Liver (tissue), 9 donors: ENCODE measurements around the gene TNFSF8. TPM values are rescaled to one million over a fixed set of nuclear protein-coding genes. Genes with fewer than 3 reads are reported as not detected.

Experiments used
- DNase-seq: peaks from one replicate; pipeline ENCODE4 v3.0.0-alpha.2; 2017; ENCODE audit warnings: low spot score
- H3K27ac ChIP-seq, 2 donors: one replicate each; pipeline ENCODE4 v1.7.0; 2013; ENCODE audit warnings: inconsistent platforms in 2 of 2, low read length in 2 of 2, control low read depth in 1 of 2, low read depth in 1 of 2, mild to moderate bottlenecking in 1 of 2
- H3K27me3 ChIP-seq, 4 donors: one replicate each; pipeline versions ENCODE4 v1.6.1 to v1.7.0; 2013; ENCODE audit warnings: low read length in 3 of 4, inconsistent platforms in 1 of 4, mild to moderate bottlenecking in 1 of 4, moderate library complexity in 1 of 4; ENCODE audit not compliant: control insufficient read depth in 4 of 4, insufficient read depth in 4 of 4
- H3K36me3 ChIP-seq, 4 donors: one replicate each; pipeline versions ENCODE4 v1.6.1 to v1.7.0; 2013; ENCODE audit warnings: low read length in 3 of 4, mild to moderate bottlenecking in 3 of 4, low read depth in 1 of 4, moderate library complexity in 1 of 4; ENCODE audit not compliant: control insufficient read depth in 4 of 4, insufficient read depth in 3 of 4
- H3K4me1 ChIP-seq, 4 donors: one replicate each; pipeline versions ENCODE4 v1.6.1 to v1.7.0; 2013; ENCODE audit warnings: low read length in 3 of 4, mild to moderate bottlenecking in 3 of 4, moderate library complexity in 1 of 4; ENCODE audit not compliant: control insufficient read depth in 4 of 4, insufficient read depth in 4 of 4
- H3K4me3 ChIP-seq, 3 donors: one replicate each; pipeline versions ENCODE4 v1.6.1 to v1.7.0; 2013; ENCODE audit warnings: low read length in 3 of 3, control low read depth in 1 of 3, low read depth in 1 of 3, mild to moderate bottlenecking in 1 of 3
- H3K9ac ChIP-seq, 2 donors: one replicate each; pipeline ENCODE4 v1.7.0; 2013; ENCODE audit warnings: low read length in 2 of 2, mild to moderate bottlenecking in 2 of 2, moderate library complexity in 2 of 2, control low read depth in 1 of 2, low read depth in 1 of 2
- H3K9me3 ChIP-seq, 4 donors: one replicate each; pipeline versions ENCODE4 v1.6.1 to v1.7.0; 2013; ENCODE audit warnings: low read length in 3 of 4; ENCODE audit not compliant: control insufficient read depth in 4 of 4
- ATF3 ChIP-seq: IDR thresholded peaks from 2 replicates; pipeline ENCODE4 v1.6.1; 2016; ENCODE audit warnings: antibody characterized with exemption
- CTCF ChIP-seq: fragments of 150-350 bp; IDR thresholded peaks from 2 replicates; pipeline ENCODE4 v1.5.1; 2017; ENCODE audit warnings: improper control_type of control experiment, low read depth, low read length; ENCODE audit not compliant: missing input control
- EGR1 ChIP-seq, 2 donors: IDR thresholded peaks; 2 replicates each; pipeline ENCODE4 v1.6.1; 2016 to 2018; ENCODE audit warnings: antibody characterized with exemption in 2 of 2, low read depth in 2 of 2
- FOXA1 ChIP-seq: IDR thresholded peaks from 2 replicates; pipeline ENCODE4 v1.6.1; 2016; ENCODE audit warnings: antibody characterized with exemption
- FOXA2 ChIP-seq: IDR thresholded peaks from 2 replicates; pipeline ENCODE4 v1.6.1; 2016; ENCODE audit warnings: antibody characterized with exemption
- GABPA ChIP-seq, 2 donors: IDR thresholded peaks in 1 of 2; conservative IDR thresholded peaks in 1 of 2; 2 replicates each; pipeline ENCODE4 v1.6.1; 2016; ENCODE audit warnings: antibody characterized with exemption in 2 of 2, mild to moderate bottlenecking in 1 of 2, moderate library complexity in 1 of 2
- HNF4A ChIP-seq, 2 donors: conservative IDR thresholded peaks; 2 replicates each; pipeline ENCODE4 v1.6.1; 2016; ENCODE audit warnings: antibody characterized with exemption in 2 of 2, mild to moderate bottlenecking in 2 of 2
- HNF4G ChIP-seq: IDR thresholded peaks from 2 replicates; pipeline ENCODE4 v1.6.1; 2016; ENCODE audit warnings: antibody characterized with exemption
- JUND ChIP-seq, 2 donors: IDR thresholded peaks; 2 replicates each; pipeline ENCODE4 v1.6.1; 2016; ENCODE audit warnings: antibody characterized with exemption in 2 of 2
- NR2F2 ChIP-seq: IDR thresholded peaks from 2 replicates; pipeline ENCODE4 v1.6.1; 2016; ENCODE audit warnings: antibody characterized with exemption
- RAD21 ChIP-seq, 2 donors: IDR thresholded peaks; 2 replicates each; pipeline ENCODE4 v1.6.1; 2016; ENCODE audit warnings: antibody characterized with exemption in 2 of 2, mild to moderate bottlenecking in 2 of 2
- REST ChIP-seq: IDR thresholded peaks from 2 replicates; pipeline ENCODE4 v1.6.1; 2016; ENCODE audit warnings: antibody characterized with exemption, mild to moderate bottlenecking
- RXRA ChIP-seq, 2 donors: IDR thresholded peaks; 2 replicates each; pipeline ENCODE4 v1.6.1; 2017 to 2018; ENCODE audit warnings: antibody characterized with exemption in 2 of 2, mild to moderate bottlenecking in 1 of 2
- SP1 ChIP-seq: IDR thresholded peaks from 2 replicates; pipeline ENCODE4 v1.6.1; 2018; ENCODE audit warnings: antibody characterized with exemption, mild to moderate bottlenecking
- TAF1 ChIP-seq: conservative IDR thresholded peaks from 2 replicates; pipeline ENCODE4 v1.6.1; 2016; ENCODE audit warnings: antibody characterized with exemption, mild to moderate bottlenecking
- YY1 ChIP-seq: IDR thresholded peaks from 2 replicates; pipeline ENCODE4 v1.6.1; 2016; ENCODE audit warnings: antibody characterized with exemption, mild to moderate bottlenecking
- ZBTB33 ChIP-seq: IDR thresholded peaks from 2 replicates; pipeline ENCODE4 v1.6.1; 2016; ENCODE audit warnings: antibody characterized with exemption
- WGBS: extraction: QIAGEN DNeasy Blood & Tissue Kit; methylation state at CpG from one replicate; pipeline ENCODE4 v1.1.7; 2013; 5-methylcytosine and 5-hydroxymethylcytosine counted together
- polyA plus RNA-seq, 2 donors: library from polyadenylated mRNA; stranded (reverse) in 1 of 2; unstranded in 1 of 2; fragments of 200-250 nt in 1 of 2; fragments of >200 nt in 1 of 2; fragmentation: Nextera tagmentation in 1 of 2; extraction: Ambion mirVana in 1 of 2; gene quantifications; one replicate each; pipeline versions ENCODE4 v1.2.1 to v1.2.3, GENCODE V29; 2013 to 2015
- total RNA-seq, 2 donors: library from RNA; depleted of rRNA; stranded (reverse); fragments of >200 nt; gene quantifications; one replicate each; pipeline ENCODE4 v1.2.3, GENCODE V29; 2014
- donor health status: healthy.
- donor health status: healthy.
- donor health status: healthy.
- donor health status: healthy.
- donor health status: healthy.

The TNFSF8 gene
- total and polyA plus RNA-seq, 4 donors = 0.28 to 1.4 (median 0.51) TPM

GRCh38 chr9:114910541-114910940 is 19.9 kb downstream of the TNFSF8 start:
- H3K4me3 ChIP-seq = no peak overlapping the region
- peaks cover 0 to 17% (median 11%) of the 10 kb centered on the region in 4 donors for H3K4me1 ChIP-seq
- DNase-seq = no peak
- no peaks in the 10 kb centered on the region for H3K27me3 ChIP-seq
- H3K9me3 ChIP-seq = no peaks in the 10 kb centered on the region
- H3K36me3 ChIP-seq = no peaks in the 10 kb centered on the region
- TF ChIP-seq JUND (IDR thresholded peaks at IDR 0.05) (no peak), GABPA (IDR thresholded peaks at IDR 0.05 in 1 of 2, conservative IDR thresholded peaks at IDR 0.05 in 1 of 2) (no peak), FOXA2 (no peak), HNF4G (no peak), ATF3 (no peak), TAF1 (no peak), EGR1 (IDR thresholded peaks at IDR 0.05; ENCODE audit: low read depth in 2 of 2) (no peak), RAD21 (IDR thresholded peaks at IDR 0.05) (no peak), REST (no peak), CTCF (no peak), RXRA (IDR thresholded peaks at IDR 0.05) (no peak), FOXA1 (no peak), NR2F2 (no peak), HNF4A (conservative IDR thresholded peaks at IDR 0.05) (no peak)
- WGBS = 89% methylated on average over 4 of the region's 4 CpGs
- H3K9ac ChIP-seq = no peak overlapping the region
- H3K27ac ChIP-seq = no peak overlapping the region

GRCh38 chr9:114909661-114910060 is 20.7 kb downstream of the TNFSF8 start:
- Histone ChIP-seq H3K27me3 (no peaks in the 10 kb centered on the region), H3K9ac (no peak overlapping the region), H3K36me3 (no peaks in the 10 kb centered on the region), H3K4me3 (no peak overlapping the region), H3K27ac (no peak overlapping the region), H3K9me3 (no peaks in the 10 kb centered on the region), H3K4me1 (peaks cover 0 to 17% (median 11%) of the 10 kb centered on the region in 4 donors)
- whole genome bisulfite sequencing = 95% methylated on average over 1 of the region's 1 CpG
- no peak for DNase-seq
- TF ChIP-seq SP1 (no peak), ZBTB33 (no peak), HNF4G (no peak), REST (no peak), RAD21 (IDR thresholded peaks at IDR 0.05) (no peak), FOXA2 (no peak), YY1 (no peak), NR2F2 (no peak), TAF1 (no peak), CTCF (no peak), EGR1 (IDR thresholded peaks at IDR 0.05; ENCODE audit: low read depth in 2 of 2) (no peak), ATF3 (no peak)
